HepG2 (cell line): ENCODE data around the gene RERE. TPM values are rescaled to one million over a fixed set of nuclear protein-coding genes. Genes with fewer than 3 reads are reported as not detected.

ENCODE experiments used
- AHDC1 ChIP-seq: sonication (generic); formaldehyde crosslinking; IDR thresholded peaks from 2 replicates; pipeline ENCODE4 v1.5.1; 2020; ENCODE audit warnings: mild to moderate bottlenecking, missing genetic modification reagents, borderline replicate concordance
- BCL6 ChIP-seq: IDR thresholded peaks from 2 replicates; pipeline ENCODE4 v1.6.1; 2016; ENCODE audit warnings: missing genetic modification reagents, missing compliant biosample characterization
- DPF2 ChIP-seq: sonication (generic); formaldehyde crosslinking; IDR thresholded peaks from 2 replicates; pipeline ENCODE4 v1.4.0; 2020; ENCODE audit warnings: mild to moderate bottlenecking, low read depth, missing genetic modification reagents, borderline replicate concordance
- FOSL2 ChIP-seq: sonication (generic); formaldehyde crosslinking; IDR thresholded peaks from 2 replicates; pipeline ENCODE4 v1.4.0; 2020; ENCODE audit warnings: missing genetic modification reagents
- FOXP1 ChIP-seq, 2 experiments: fragments of 450-650 bp in 1 of 2; IDR thresholded peaks; 2 replicates each; pipeline ENCODE4 v1.6.1; 2017 to 2018; ENCODE audit warnings: antibody characterized with exemption in 1 of 2
- HNRNPH1 ChIP-seq: fragments of 200-400 bp; formaldehyde crosslinking; optimal IDR thresholded peaks from 2 replicates; pipeline ENCODE3; 2017; ENCODE audit warnings: mild to moderate bottlenecking, low read depth, low read length
- MEF2D ChIP-seq: sonication (generic); formaldehyde crosslinking; IDR thresholded peaks from 2 replicates; pipeline ENCODE4 v1.5.1; 2020; ENCODE audit warnings: mild to moderate bottlenecking, missing genetic modification reagents
- NKX3-1 ChIP-seq: sonication (generic); formaldehyde crosslinking; IDR thresholded peaks from 2 replicates; pipeline ENCODE4 v1.5.0; 2020; ENCODE audit warnings: missing genetic modification reagents
- PHF21A ChIP-seq: sonication (generic); formaldehyde crosslinking; IDR thresholded peaks from 2 replicates; pipeline ENCODE4 v1.5.0; 2020; ENCODE audit warnings: mild to moderate bottlenecking, missing genetic modification reagents
- POGK ChIP-seq: sonication (generic); formaldehyde crosslinking; conservative IDR thresholded peaks from 2 replicates; pipeline ENCODE4 v1.8.0; 2022; ENCODE audit warnings: mild to moderate bottlenecking, moderate library complexity, missing genetic modification reagents
- SKI ChIP-seq: fragments of 450-650 bp; IDR thresholded peaks from one replicate; pipeline ENCODE4 v1.6.1; 2018; ENCODE audit warnings: mild to moderate bottlenecking; ENCODE audit not compliant: partially characterized antibody
- SMAD9 ChIP-seq: sonication (generic); formaldehyde crosslinking; IDR thresholded peaks from 2 replicates; pipeline ENCODE4 v1.5.1; 2020; ENCODE audit warnings: mild to moderate bottlenecking, missing genetic modification reagents
- SOX5 ChIP-seq: IDR thresholded peaks from 2 replicates; pipeline ENCODE4 v1.6.1; 2016; ENCODE audit warnings: borderline replicate concordance
- TCF7 ChIP-seq: sonication (generic); IDR thresholded peaks from 2 replicates; pipeline ENCODE4 v1.6.1; 2016; ENCODE audit warnings: antibody characterized with exemption, low read depth
- ZNF280D ChIP-seq: sonication (generic); formaldehyde crosslinking; IDR thresholded peaks from 2 replicates; pipeline ENCODE4 v1.5.1; 2020; ENCODE audit warnings: mild to moderate bottlenecking, missing genetic modification reagents
- ZNF503 ChIP-seq: sonication (generic); formaldehyde crosslinking; IDR thresholded peaks from 2 replicates; pipeline ENCODE4 v1.4.0; 2020; ENCODE audit warnings: missing genetic modification reagents
- ZNF781 ChIP-seq: sonication (generic); formaldehyde crosslinking; IDR thresholded peaks from 2 replicates; pipeline ENCODE4 v1.5.1; 2020; ENCODE audit warnings: borderline replicate concordance, mild to moderate bottlenecking, missing genetic modification reagents; ENCODE audit errors: not compliant biosample characterization
- polyA plus RNA-seq, 8 experiments: library from polyadenylated mRNA; depleted of rRNA in 3 of 8; stranded (reverse) in 7 of 8; unstranded in 1 of 8; fragments of >200 nt; fragmentation: Illumina TruSeq in 4 of 8; extraction: Trizol in 4 of 8; gene quantifications; 2 replicates each; pipeline versions ENCODE4 v1.2.1 to v1.2.3, GENCODE V29; 2011 to 2016; ENCODE audit warnings: low read depth in 4 of 8, missing spikeins in 1 of 8, mixed read lengths in 1 of 8; ENCODE audit not compliant: insufficient read depth in 1 of 8
- total RNA-seq, 5 experiments: library from RNA; depleted of rRNA; stranded (reverse); fragments of >200 nt; fragmentation: Illumina TruSeq; extraction: Trizol; gene quantifications; 2 replicates each; pipeline ENCODE4 v1.2.3, GENCODE V29; 2016; ENCODE audit warnings: low read depth in 1 of 5

Gene RERE
- total and polyA plus RNA-seq, 2 of the 13 experiments (the other 11 are each of a cell fraction or from before 2014, with no cell fraction given): 18.3 to 21.9 TPM

- peak; percentile 51; the same call in 1 of the 2 replicates for TF ChIP-seq AHDC1 (CRISPR knock-in tag)
- TF ChIP-seq HNRNPH1: no peak
- peak; percentile 52; the same call in 1 of the 2 replicates for TF ChIP-seq SOX5 (CRISPR knock-in tag)
- TF ChIP-seq ZNF781 (CRISPR knock-in tag): peak; percentile 56
- 0 out of 2 replicates have a peak, but pooled peaks have one; percentile 46 for TF ChIP-seq ZNF503 (CRISPR knock-in tag)
- TF ChIP-seq FOXP1 (IDR thresholded peaks at IDR 0.05): no peak
- TF ChIP-seq FOXP1 (CRISPR knock-in tag; IDR thresholded peaks at IDR 0.05): peak; percentile 90
- TF ChIP-seq DPF2 (CRISPR knock-in tag): peak; percentile 47; the same call in 1 of the 2 replicates
- TF ChIP-seq ZNF280D (CRISPR knock-in tag): 0 out of 2 replicates have a peak, but pooled peaks have one; percentile 36
- peak; percentile 26; the same call in 1 of the 2 replicates for TF ChIP-seq MEF2D (CRISPR knock-in tag)
- TF ChIP-seq FOSL2 (CRISPR knock-in tag): peak; percentile 59
- no peak for TF ChIP-seq NKX3-1
- peak; percentile 84 for TF ChIP-seq BCL6 (CRISPR knock-in tag)
- peak; percentile 82 for TF ChIP-seq SKI
- no peak for TF ChIP-seq SMAD9 (CRISPR knock-in tag)
- peak; percentile 44; the same call in 1 of the 2 replicates for TF ChIP-seq TCF7
- peak; percentile 63; the same call in 1 of the 2 replicates for TF ChIP-seq POGK (CRISPR knock-in tag)
- 0 out of 2 replicates have a peak, but pooled peaks have one; percentile 47 for TF ChIP-seq PHF21A
Observed at GRCh38 chr1:8670371-8670818, 147.0 kb downstream of the RERE start (continued).
